Nephron progenitor cell (in vitro differentiated cells): Measurements from ENCODE around the gene CTNND2.

ENCODE experiments used
- DNase-seq: peaks from one replicate; pipeline ENCODE4 v3.0.0; 2021
- H3K27ac Mint-ChIP-seq: 2 replicates; pipeline ENCODE4 v1.8.0; 2021; ENCODE audit warnings: mild to moderate bottlenecking, moderate library complexity, mixed read lengths
- H3K27me3 Mint-ChIP-seq: 2 replicates; pipeline ENCODE4 v1.8.0; 2021; ENCODE audit warnings: mild to moderate bottlenecking, low read depth, mixed read lengths; ENCODE audit not compliant: poor library complexity
- H3K36me3 Mint-ChIP-seq: 2 replicates; pipeline ENCODE4 v1.8.0; 2021; ENCODE audit warnings: low read depth, mixed read lengths
- H3K4me1 Mint-ChIP-seq: 2 replicates; pipeline ENCODE4 v1.8.0; 2021; ENCODE audit warnings: mixed read lengths
- H3K4me3 Mint-ChIP-seq: 2 replicates; pipeline ENCODE4 v1.8.0; 2021; ENCODE audit warnings: mild to moderate bottlenecking, moderate library complexity, mixed read lengths
- H3K9me3 Mint-ChIP-seq: 2 replicates; pipeline ENCODE4 v1.8.0; 2021; ENCODE audit warnings: mild to moderate bottlenecking, moderate library complexity, mixed read lengths
- CTCF ChIP-seq: fragments of 200-600 bp; sonication (generic); IDR thresholded peaks from 2 replicates; pipeline ENCODE4 v1.5.0; 2021; ENCODE audit warnings: antibody characterized with exemption

The CTNND2 gene

GRCh38 chr5:11105696-11106095, 798.5 kb downstream of the CTNND2 start:
- Mint-ChIP-seq H3K27me3 (no peaks in the 10 kb centered on the region), H3K27ac (peak overlapping the region; percentile 2), H3K4me1 (no peaks in the 10 kb centered on the region), H3K9me3 (no peaks in the 10 kb centered on the region), H3K36me3 (no peaks in the 10 kb centered on the region), H3K4me3 (no peak overlapping the region)
- no peak for DNase-seq
- TF ChIP-seq CTCF = no peak

- no peak for TF ChIP-seq CTCF
- H3K36me3 Mint-ChIP-seq = no peaks in the 10 kb centered on the region
- H3K9me3 Mint-ChIP-seq = no peaks in the 10 kb centered on the region
- no peaks in the 10 kb centered on the region for H3K4me1 Mint-ChIP-seq
- H3K27me3 Mint-ChIP-seq = no peaks in the 10 kb centered on the region
- no peak overlapping the region for H3K4me3 Mint-ChIP-seq
- no peak for DNase-seq
- no peak overlapping the region for H3K27ac Mint-ChIP-seq
Observed at GRCh38 chr5:11104651-11105112, 799.6 kb downstream of the CTNND2 start.

- no peak for TF ChIP-seq CTCF
- Mint-ChIP-seq H3K9me3 (no peaks in the 10 kb centered on the region), H3K4me3 (no peak overlapping the region), H3K27me3 (no peaks in the 10 kb centered on the region), H3K27ac (no peak overlapping the region), H3K4me1 (no peaks in the 10 kb centered on the region), H3K36me3 (no peaks in the 10 kb centered on the region)
- no peak for DNase-seq
Observed at GRCh38 chr5:11104210-11104609, 800.0 kb downstream of the CTNND2 start.

- H3K4me3 Mint-ChIP-seq = no peak overlapping the region
- H3K9me3 Mint-ChIP-seq = peaks cover 13% of the 10 kb centered on the region
- TF ChIP-seq CTCF = no peak
- no peaks in the 10 kb centered on the region for H3K36me3 Mint-ChIP-seq
- peaks cover 9% of the 10 kb centered on the region for H3K27me3 Mint-ChIP-seq
- H3K4me1 Mint-ChIP-seq = no peaks in the 10 kb centered on the region
- no peak overlapping the region for H3K27ac Mint-ChIP-seq
- DNase-seq = no peak
Observed at GRCh38 chr5:11084111-11084510, 820.1 kb downstream of the CTNND2 start.

- no peak overlapping the region for H3K27ac Mint-ChIP-seq
- H3K4me3 Mint-ChIP-seq = no peak overlapping the region
- no peak for DNase-seq
- H3K27me3 Mint-ChIP-seq = peaks cover 11% of the 10 kb centered on the region
- TF ChIP-seq CTCF = no peak
- H3K4me1 Mint-ChIP-seq = no peaks in the 10 kb centered on the region
- no peaks in the 10 kb centered on the region for H3K36me3 Mint-ChIP-seq
- peaks cover under 1% of the 10 kb centered on the region for H3K9me3 Mint-ChIP-seq
Observed at GRCh38 chr5:11082404-11082945, 821.8 kb downstream of the CTNND2 start.

GRCh38 chr5:11076945-11077613, 827.2 kb downstream of the CTNND2 start:
- TF ChIP-seq CTCF = no peak
- no peak for DNase-seq
- Mint-ChIP-seq H3K4me3 (no peak overlapping the region), H3K27me3 (peaks cover 11% of the 10 kb centered on the region), H3K27ac (no peak overlapping the region), H3K4me1 (no peaks in the 10 kb centered on the region), H3K36me3 (no peaks in the 10 kb centered on the region), H3K9me3 (no peaks in the 10 kb centered on the region)
